K562 (cell line): Measurements from ENCODE around the gene CTSW. TPM values are rescaled to one million over a fixed set of nuclear protein-coding genes. Genes with fewer than 3 reads are reported as not detected.

ENCODE experiments used
- ATAC-seq: fragments of 200-7000 bp; cut with Tn5 transposase; 3 replicates; pipeline ENCODE4 v1.9.1; 2020; ENCODE audit warnings: moderate library complexity
- BruUV-seq: library from RNA; stranded (reverse); fragments of 400-500 nt; replicated peaks from 2 replicates; lab custom pipeline; 2021; lab: Mats Ljungman, UMichigan
- CTCF ChIA-PET: fragments of 300-600 bp; formaldehyde crosslinking; extraction: SDS; loops from one replicate; lab custom pipeline; 2021; ENCODE audit warnings: low intra/inter-chr PET ratio; lab: Yijun Ruan, JAX
- POLR2A ChIA-PET: fragments of 300-600, 350-650 bp; sonication (Branson Sonifier 250); formaldehyde crosslinking; extraction: SDS; loops from one replicate; lab custom pipeline; 2021; ENCODE audit warnings: antibody characterized with exemption, inconsistent platforms; lab: Yijun Ruan, JAX
- DNase-seq, 4 experiments: peaks; one replicate each; pipeline versions ENCODE4 v3.0.0 to v3.0.0-alpha.2; 2011 to 2018; ENCODE audit warnings: low spot score in 3 of 4, mixed read lengths in 3 of 4; ENCODE audit errors: extremely low read depth in 1 of 4
- FAIRE-seq: peaks from 2 replicates; lab custom pipeline; 2011; peaks lifted over from hg19 to GRCh38; lab: Jason Lieb, UNC
- H2AFZ ChIP-seq: 2 replicates; pipeline ENCODE4 v1.6.0; 2011; ENCODE audit warnings: low read depth, low read length, control low read depth, inconsistent platforms
- H3K27ac ChIP-seq: fragments of 200-600 bp; 3 replicates; pipeline ENCODE4 v1.8.0; 2011; ENCODE audit warnings: low read depth, mild to moderate bottlenecking, control low read depth, inconsistent platforms, low read length, moderate library complexity, mixed read lengths; ENCODE audit errors: extremely low read depth
- H3K27me3 ChIP-seq, 2 experiments: fragments of 300-600 bp in 1 of 2; 2 replicates in 1 of 2; 3 replicates in 1 of 2; pipeline versions ENCODE4 v1.6.0 to v1.8.0; 2011; ENCODE audit warnings: inconsistent platforms in 2 of 2, low read length in 2 of 2, mild to moderate bottlenecking in 1 of 2, mixed read lengths in 1 of 2, moderate library complexity in 1 of 2; ENCODE audit not compliant: control insufficient read depth in 2 of 2, insufficient read depth in 2 of 2
- H3K36me3 ChIP-seq: fragments of 300-600 bp; 3 replicates; pipeline ENCODE4 v1.8.0; 2011; ENCODE audit warnings: mild to moderate bottlenecking, low read length, inconsistent platforms; ENCODE audit not compliant: control insufficient read depth, insufficient read depth
- H3K4me1 ChIP-seq, 2 experiments: fragments of 200-600 bp in 1 of 2; replicated peaks in 1 of 2; 2 replicates in 1 of 2; 3 replicates in 1 of 2; pipeline versions ENCODE4 v1.5.1 to v1.8.0; 2011; ENCODE audit warnings: inconsistent platforms in 2 of 2, low read length in 2 of 2, mild to moderate bottlenecking in 1 of 2, mixed read lengths in 1 of 2, moderate library complexity in 1 of 2; ENCODE audit not compliant: control insufficient read depth in 2 of 2, insufficient read depth in 2 of 2
- H3K4me2 ChIP-seq: 2 replicates; pipeline ENCODE4 v1.6.1; 2011; ENCODE audit warnings: low read length, control low read depth, inconsistent platforms, mixed read lengths; ENCODE audit not compliant: insufficient read depth
- H3K4me3 ChIP-seq: fragments of 200-600 bp; sonication (generic), shearing (Covaris generic); 2 replicates; pipeline ENCODE4 v1.5.1; 2016; ENCODE audit warnings: control low read depth, inconsistent platforms
- H3K79me2 ChIP-seq: fragments of 200-600 bp; 3 replicates; pipeline ENCODE4 v1.8.0; 2011; ENCODE audit warnings: low read length, inconsistent platforms; ENCODE audit not compliant: control insufficient read depth, insufficient read depth
- H3K9ac ChIP-seq, 2 experiments: 2 replicates each; pipeline versions ENCODE4 v1.6.0 to v1.6.1; 2011; ENCODE audit warnings: low read depth in 2 of 2, low read length in 2 of 2, control low read depth in 1 of 2, inconsistent platforms in 1 of 2, mild to moderate bottlenecking in 1 of 2, mixed read lengths in 1 of 2; ENCODE audit not compliant: insufficient read depth in 1 of 2
- H3K9me1 ChIP-seq: one replicate; pipeline ENCODE4 v1.6.0; 2011; ENCODE audit warnings: inconsistent platforms, mild to moderate bottlenecking, low read length, moderate library complexity; ENCODE audit not compliant: control insufficient read depth, insufficient read depth
- H3K9me3 ChIP-seq: replicated peaks from 2 replicates; pipeline ENCODE4 v1.5.1; 2011; ENCODE audit warnings: low read depth, low read length, inconsistent platforms; ENCODE audit not compliant: control insufficient read depth, insufficient read depth
- H4K20me1 ChIP-seq: replicated peaks from 2 replicates; pipeline ENCODE4 v1.6.1; 2011; ENCODE audit warnings: low read length, inconsistent platforms, mixed read lengths; ENCODE audit not compliant: control insufficient read depth, insufficient read depth
- CBX5 ChIP-seq: IDR thresholded peaks from 2 replicates; pipeline ENCODE4 v1.6.1; 2014; ENCODE audit warnings: low read depth, borderline replicate concordance
- EGR1 ChIP-seq: fragments of 450-650 bp; conservative IDR thresholded peaks from 2 replicates; pipeline ENCODE4 v1.6.1; 2017; ENCODE audit warnings: mild to moderate bottlenecking
- ETV5 ChIP-seq: sonication (generic); formaldehyde crosslinking; IDR thresholded peaks from 2 replicates; pipeline ENCODE4 v1.4.0; 2020; ENCODE audit warnings: low read depth, mild to moderate bottlenecking, missing genetic modification reagents
- GTF2B ChIP-seq: IDR thresholded peaks from 2 replicates; pipeline ENCODE4 v1.6.1; 2011; ENCODE audit not compliant: insufficient read length; ENCODE audit errors: extremely low read depth
- HMGN3 ChIP-seq: IDR thresholded peaks from 2 replicates; pipeline ENCODE4 v1.6.1; 2011; ENCODE audit warnings: borderline replicate concordance, low read depth, mild to moderate bottlenecking, mixed read lengths, low read length; ENCODE audit not compliant: insufficient read length; ENCODE audit errors: extremely low read depth
- NFYB ChIP-seq: IDR thresholded peaks from 2 replicates; pipeline ENCODE4 v1.6.1; 2011; ENCODE audit warnings: mild to moderate bottlenecking, moderate library complexity; ENCODE audit not compliant: insufficient read length; ENCODE audit errors: extremely low read depth
- PRPF4 ChIP-seq: fragments of 200-400 bp; formaldehyde crosslinking; IDR thresholded peaks from one replicate; pipeline ENCODE4 v1.6.1; 2017; ENCODE audit warnings: low read length, low read depth, mild to moderate bottlenecking; ENCODE audit not compliant: insufficient read depth, poor library complexity, severe bottlenecking
- RBFOX2 ChIP-seq: fragments of 200-400 bp; formaldehyde crosslinking; IDR thresholded peaks from 2 replicates; pipeline ENCODE4 v1.6.1; 2017; ENCODE audit warnings: low read depth, mild to moderate bottlenecking, low read length, moderate library complexity
- SAFB ChIP-seq: fragments of 200-400 bp; formaldehyde crosslinking; IDR thresholded peaks from 2 replicates; pipeline ENCODE4 v1.6.1; 2017; ENCODE audit warnings: low read depth, low read length, borderline replicate concordance
- ZFP91 ChIP-seq: sonication (generic); formaldehyde crosslinking; IDR thresholded peaks from 2 replicates; pipeline ENCODE4 v1.8.0; 2022; ENCODE audit warnings: mild to moderate bottlenecking, missing genetic modification reagents
- ZNF436 ChIP-seq: fragments of 250-450, 450-650 bp; sonication (Bioruptor Pico); formaldehyde crosslinking; IDR thresholded peaks from 2 replicates; pipeline ENCODE4 v1.7.0; 2020; ENCODE audit warnings: mild to moderate bottlenecking
- WGBS: fragments of 100-300 bp; shearing (Covaris generic); methylation state at CpG from one replicate; pipeline ENCODE4 v1.1.6; 2016; ENCODE audit warnings: low coverage, mixed read lengths; ENCODE audit not compliant: insufficient coverage; ENCODE audit errors: missing lambda C conversion rate; 5-methylcytosine and 5-hydroxymethylcytosine counted together
- in situ Hi-C: fragments of 300-500 bp; cut with MboI; formaldehyde crosslinking; loops from 4 replicates; pipeline ENCODE4 v1.15.0; 2018; ENCODE audit warnings: inconsistent platforms, mixed read lengths
- intact Hi-C: fragments of 100-400 bp; cut with micrococcal nuclease; formaldehyde crosslinking; loops from 2 replicates; pipeline ENCODE4 v1.14.2; 2022
- polyA plus RNA-seq, 8 experiments: library from polyadenylated mRNA; depleted of rRNA in 4 of 8; stranded (reverse) in 5 of 8; unstranded in 3 of 8; fragments of >200 nt; fragmentation: Nextera tagmentation in 2 of 8; fragmentation: Illumina TruSeq in 1 of 8; extraction: Ambion mirVana in 2 of 8; extraction: Trizol in 1 of 8; gene quantifications; 2 replicates each; pipeline versions ENCODE4 v1.2.1 to v1.2.3, GENCODE V29; 2011 to 2014; ENCODE audit warnings: inconsistent platforms in 1 of 8, missing spikeins in 1 of 8
- total RNA-seq, 7 experiments: library from RNA; depleted of rRNA in 6 of 7; stranded (reverse); fragments of >200 nt in 6 of 7; fragmentation: Illumina TruSeq in 2 of 7; extraction: Trizol in 2 of 7; gene quantifications; 2 replicates each; pipeline versions ENCODE4 v1.2.1 to v1.2.3, GENCODE V29; 2011 to 2021; ENCODE audit warnings: low replicate concordance in 1 of 7
- TF ChIP-seq, protein P1 (sequence below), 2 experiments: IDR thresholded peaks in 1 of 2; conservative IDR thresholded peaks in 1 of 2; 2 replicates each; pipeline ENCODE4 v1.6.1; 2016; ENCODE audit warnings: low read depth in 2 of 2, mild to moderate bottlenecking in 1 of 2, missing compliant biosample characterization in 1 of 2, missing genetic modification characterization in 1 of 2, moderate library complexity in 1 of 2

The CTSW gene
- total and polyA plus RNA-seq, 9 of the 15 experiments (the other 6 are each of a cell fraction or from before 2014, with no cell fraction given): 0.04 TPM; not detected in 8

GRCh38 chr11:65866509-65867283 is 12.9 kb upstream of the CTSW start:
- ChIA-PET CTCF (no interaction called here), POLR2A (interaction anchor here (0.6 to 8.2 kb wide), 7 partner anchors 7 to 1139 kb away, joined by 3 to 151 read pairs (median 5); partner anchors contain the start of genes CCDC85B, CFL1, CTSW and FIBP)
- DNase-seq (no peak), FAIRE-seq (no peak), ATAC-seq (no peak; the same call in 2 of the 3 replicates)
- peaks cover 23 to 78% of the 10 kb centered on the region in 2 experiments for H3K4me1 ChIP-seq
- no peaks in the 10 kb centered on the region for H3K9me1 ChIP-seq
- H4K20me1 ChIP-seq: no peaks in the 10 kb centered on the region
- H3K36me3 ChIP-seq: peaks cover 65% of the 10 kb centered on the region; the same call in 2 of the 3 replicates
- no peak overlapping the region for H3K4me2 ChIP-seq
- WGBS: 83% methylated on average over 21 of the region's 21 CpGs
- peak overlapping the region; percentile 65; the same call in 1 of the 3 replicates for H3K27ac ChIP-seq
- H3K4me3 ChIP-seq: no peak overlapping the region
- H3K9me3 ChIP-seq: no peaks in the 10 kb centered on the region
- BruUV-seq: no TSS peak
- no peaks in the 10 kb centered on the region for H3K27me3 ChIP-seq
- H3K9ac ChIP-seq: peak overlapping the region in 1 of 2 experiments; percentile 83; a peak in 3 of 4 replicates
- in situ Hi-C loops: no loop called here
- H3K79me2 ChIP-seq: peaks cover 14% of the 10 kb centered on the region
- no peak overlapping the region for H2AFZ ChIP-seq
- intact Hi-C loops: no loop called here
- TF ChIP-seq NFYB (no peak), CBX5 (no peak), HMGN3 (no peak), SAFB (no peak), PRPF4 (no peak), ZNF436 (CRISPR knock-in tag) (no peak), RBFOX2 (peak; percentile 80), GTF2B (no peak), ETV5 (CRISPR knock-in tag) (no peak), EGR1 (no peak), ZFP91 (CRISPR knock-in tag) (no peak)
- TF ChIP-seq, protein P1, sequence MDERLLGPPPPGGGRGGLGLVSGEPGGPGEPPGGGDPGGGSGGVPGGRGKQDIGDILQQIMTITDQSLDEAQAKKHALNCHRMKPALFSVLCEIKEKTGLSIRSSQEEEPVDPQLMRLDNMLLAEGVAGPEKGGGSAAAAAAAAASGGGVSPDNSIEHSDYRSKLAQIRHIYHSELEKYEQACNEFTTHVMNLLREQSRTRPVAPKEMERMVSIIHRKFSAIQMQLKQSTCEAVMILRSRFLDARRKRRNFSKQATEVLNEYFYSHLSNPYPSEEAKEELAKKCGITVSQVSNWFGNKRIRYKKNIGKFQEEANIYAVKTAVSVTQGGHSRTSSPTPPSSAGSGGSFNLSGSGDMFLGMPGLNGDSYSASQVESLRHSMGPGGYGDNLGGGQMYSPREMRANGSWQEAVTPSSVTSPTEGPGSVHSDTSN (CRISPR knock-in tag; IDR thresholded peaks at IDR 0.05; ENCODE audit: low read depth): no peak
- TF ChIP-seq, protein P1 (tag; conservative IDR thresholded peaks at IDR 0.05; ENCODE audit: low read depth): no peak
